Measurements from ENCODE around the gene COL18A1. TPM values are rescaled to one million over a fixed set of nuclear protein-coding genes. Genes with fewer than 3 reads are reported as not detected.

COL18A1 gene
- total RNA-seq, result 73.3 and 247 TPM in 2 replicates

DNA sequence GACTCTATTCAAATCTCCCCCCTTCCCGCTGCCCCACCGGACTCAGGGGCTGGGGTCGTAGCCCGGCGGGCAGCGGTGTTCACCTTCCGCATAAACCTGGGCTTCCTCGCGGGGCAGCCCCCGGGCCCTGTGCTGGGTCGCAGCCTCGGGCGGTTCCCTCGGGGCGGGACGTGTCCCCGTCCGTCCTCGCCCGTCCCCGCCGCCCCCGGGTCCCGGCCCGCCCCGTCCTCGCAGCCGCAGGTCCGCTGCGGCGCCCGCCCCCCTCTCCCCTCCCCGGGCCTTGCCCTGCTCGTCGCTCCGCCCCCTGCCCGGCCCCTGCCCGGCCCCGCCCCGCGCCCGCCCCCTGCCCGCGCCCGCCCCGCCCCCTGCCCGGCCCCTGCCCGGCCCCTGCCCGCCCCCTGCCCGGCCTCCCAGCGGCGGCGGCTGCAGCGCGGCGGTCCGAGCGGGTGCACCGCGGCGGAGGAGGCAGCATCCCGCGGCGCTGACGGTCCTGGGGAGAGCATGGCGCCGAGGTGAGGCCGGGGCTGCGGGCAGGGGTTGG lies at the start of gene COL18A1:
Gene COL18A1 (plus strand): TSS at position 436 of the 541 bp plus-strand sequence. CDS start 66 bp downstream, at position 502.

DNA sequence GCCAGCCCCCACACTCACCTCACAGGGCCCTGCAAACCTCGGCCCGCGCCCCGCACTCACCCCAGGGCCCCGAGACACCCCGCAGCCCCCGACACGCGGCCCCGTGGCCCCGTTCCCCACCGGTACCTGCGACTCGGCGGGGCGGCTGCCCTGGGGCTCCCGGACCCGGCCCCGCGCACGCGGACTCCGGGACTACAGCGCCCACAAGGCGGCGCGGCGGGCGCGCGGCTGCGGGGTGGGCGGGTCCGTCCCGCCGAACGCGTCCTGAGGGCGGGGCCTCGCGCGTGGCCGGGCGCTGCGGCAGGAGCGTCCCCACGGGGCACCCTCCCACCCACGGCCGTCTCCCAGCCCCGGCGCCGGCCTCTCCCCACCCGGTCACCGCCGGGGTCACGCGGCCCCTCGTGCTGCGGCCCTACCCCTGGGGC lies 137.3 kb downstream of the COL18A1 start, which contains the start of gene SLC19A1:
Gene SLC19A1 (minus strand): TSS at position 199 of the 425 bp plus-strand sequence. CDS start 4,481 bp downstream, outside the sequence.

Other genes with a start within 250 kb of the COL18A1 start
- gene POFUT2, start 117.3 kb upstream of the COL18A1 start, total RNA-seq, result 17.9 and 25.0 TPM in 2 replicates
- gene SLC19A1, start 137.3 kb downstream of the COL18A1 start, total RNA-seq, result 8.8 and 10.2 TPM in 2 replicates
- gene PCBP3, start 238.6 kb downstream of the COL18A1 start, total RNA-seq, result not detected in 2 replicates